Measurements from ENCODE around the gene SRGAP1.
"Not testable (repeated sequence)": the region's sequence is repeated elsewhere in the genome, so short reads cannot be mapped to it uniquely, and the experiment has no call there.

SRGAP1 gene

DNA sequence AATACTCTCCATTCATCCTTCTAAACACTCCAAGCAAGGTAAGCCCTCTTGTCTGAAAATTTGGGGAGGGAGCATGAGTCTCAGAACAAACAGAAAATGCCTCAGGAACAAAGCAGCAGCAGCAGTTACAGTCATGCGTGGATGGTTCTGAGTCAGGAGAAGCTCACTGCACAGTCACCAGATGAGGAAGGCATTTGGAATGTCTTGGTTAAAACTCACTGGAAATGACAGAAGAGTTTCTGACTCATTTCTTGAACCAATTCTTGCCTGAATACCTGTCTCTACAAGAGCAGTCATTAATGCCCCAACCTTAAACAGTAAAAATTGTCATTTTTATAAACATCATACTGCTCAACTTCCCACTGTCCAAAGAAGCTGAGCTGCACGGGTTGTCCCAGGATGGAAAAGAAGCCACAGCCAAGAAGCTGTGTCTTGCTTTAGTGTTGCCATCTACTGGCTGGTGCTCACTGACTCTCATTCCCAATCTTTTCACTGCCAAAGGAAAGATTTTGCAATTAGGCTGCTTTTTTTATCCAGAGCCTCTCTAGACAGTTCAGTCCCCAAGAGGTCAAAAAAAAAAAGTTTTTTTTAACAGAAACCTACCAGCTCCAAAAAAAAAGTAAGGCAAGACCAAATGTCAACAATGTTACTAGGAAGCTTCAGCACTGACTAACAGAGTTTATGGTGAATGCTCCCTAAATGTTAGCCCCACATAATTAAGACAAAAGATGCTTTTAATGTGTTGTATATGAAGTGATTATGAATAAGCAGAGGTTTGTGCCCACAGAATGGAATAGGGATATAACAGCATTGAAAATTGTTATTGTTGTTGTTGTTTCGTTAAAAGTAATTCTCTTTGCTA, 337.2 kb downstream of the SRGAP1 start:
- peak; percentile 42 for DNase-seq

DNA sequence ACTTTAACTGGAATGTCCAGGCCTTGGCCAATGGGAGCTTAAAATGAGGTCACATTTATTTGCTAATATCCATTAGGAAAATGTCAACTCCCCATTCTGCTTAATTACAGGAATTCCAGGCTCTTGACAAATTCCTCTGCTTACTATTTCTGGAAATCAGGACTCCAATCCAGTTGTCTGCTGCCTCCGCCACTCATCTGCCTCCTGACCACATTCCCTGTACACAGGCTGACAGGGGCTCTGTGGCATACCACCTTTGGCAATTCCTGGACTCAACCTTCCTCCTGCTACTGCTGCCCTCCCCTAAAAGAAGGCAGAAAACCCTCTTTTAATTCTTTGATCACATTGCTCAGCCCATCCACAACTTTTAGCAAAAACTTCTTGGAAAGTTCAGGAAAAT, 339.7 kb downstream of the SRGAP1 start:
- no peak for DNase-seq

GRCh38 chr12:64186789-64187188, 342.3 kb downstream of the SRGAP1 start:
- DNase-seq, result no peak

GRCh38 chr12:64187370-64187769, 342.9 kb downstream of the SRGAP1 start:
- DNase-seq, result no peak

- DNase-seq, result no peak
Measured at GRCh38 chr12:64187794-64188193, 343.3 kb downstream of the SRGAP1 start.

DNA sequence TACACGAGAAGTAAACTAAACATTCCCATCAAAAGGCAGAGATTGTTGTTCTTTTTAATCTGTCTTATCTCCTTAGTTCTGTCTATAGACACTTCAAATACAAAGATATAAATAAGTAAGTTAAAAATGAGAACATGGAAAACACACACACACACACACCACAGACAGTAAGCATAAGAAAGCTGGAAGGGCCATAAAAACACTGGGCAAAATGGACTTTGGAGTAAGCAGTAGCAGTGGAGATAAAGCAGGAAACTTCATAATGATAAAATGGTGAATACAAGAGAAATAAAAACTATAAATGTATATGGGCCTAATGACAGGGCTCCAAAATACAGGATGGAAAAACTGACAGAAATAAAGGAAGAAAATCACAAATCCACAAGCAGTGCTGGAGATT, 345.0 kb downstream of the SRGAP1 start:
- no peak for DNase-seq

- no peak for DNase-seq
Measured at GRCh38 chr12:64190140-64190539, 345.6 kb downstream of the SRGAP1 start.

DNA sequence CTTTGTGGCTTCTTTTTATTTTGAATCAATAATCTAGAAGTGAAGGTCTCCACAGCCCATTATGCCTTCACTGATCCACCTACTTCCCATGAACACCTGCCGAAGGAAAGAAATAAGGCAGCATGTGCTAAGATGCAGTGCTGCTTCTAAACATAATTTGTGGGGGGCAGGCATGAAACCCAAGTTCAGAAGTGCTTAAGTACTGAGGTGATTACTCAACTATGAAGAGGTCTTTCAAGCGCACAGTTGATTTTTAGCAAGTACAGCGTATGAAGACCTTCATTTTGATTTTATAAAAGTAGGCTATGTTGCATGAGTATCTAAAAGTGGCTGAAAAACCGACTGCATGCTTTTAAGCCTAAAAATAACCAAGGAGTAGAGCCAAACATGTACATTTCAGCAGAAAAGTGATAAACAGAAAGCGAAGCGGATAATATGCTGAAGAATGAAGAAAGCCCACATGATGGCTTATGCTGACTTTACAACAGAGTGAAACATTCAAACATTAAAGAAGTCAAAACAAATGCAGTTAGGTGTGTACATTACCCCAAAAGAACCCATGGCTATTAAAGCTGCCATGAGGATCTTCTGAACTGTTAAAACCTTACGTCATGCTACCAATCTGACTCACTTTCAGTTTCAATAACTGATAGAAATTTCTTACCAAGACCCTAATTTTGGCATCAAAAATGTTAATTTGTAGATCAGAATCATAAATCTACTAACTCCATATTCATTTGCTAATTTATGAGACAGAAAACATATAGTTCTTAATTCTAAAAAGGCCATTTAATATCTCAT, 348.3 kb downstream of the SRGAP1 start:
- no peak for DNase-seq

- DNase-seq, result no peak
Measured at GRCh38 chr12:64193931-64194330, 349.4 kb downstream of the SRGAP1 start.

DNA sequence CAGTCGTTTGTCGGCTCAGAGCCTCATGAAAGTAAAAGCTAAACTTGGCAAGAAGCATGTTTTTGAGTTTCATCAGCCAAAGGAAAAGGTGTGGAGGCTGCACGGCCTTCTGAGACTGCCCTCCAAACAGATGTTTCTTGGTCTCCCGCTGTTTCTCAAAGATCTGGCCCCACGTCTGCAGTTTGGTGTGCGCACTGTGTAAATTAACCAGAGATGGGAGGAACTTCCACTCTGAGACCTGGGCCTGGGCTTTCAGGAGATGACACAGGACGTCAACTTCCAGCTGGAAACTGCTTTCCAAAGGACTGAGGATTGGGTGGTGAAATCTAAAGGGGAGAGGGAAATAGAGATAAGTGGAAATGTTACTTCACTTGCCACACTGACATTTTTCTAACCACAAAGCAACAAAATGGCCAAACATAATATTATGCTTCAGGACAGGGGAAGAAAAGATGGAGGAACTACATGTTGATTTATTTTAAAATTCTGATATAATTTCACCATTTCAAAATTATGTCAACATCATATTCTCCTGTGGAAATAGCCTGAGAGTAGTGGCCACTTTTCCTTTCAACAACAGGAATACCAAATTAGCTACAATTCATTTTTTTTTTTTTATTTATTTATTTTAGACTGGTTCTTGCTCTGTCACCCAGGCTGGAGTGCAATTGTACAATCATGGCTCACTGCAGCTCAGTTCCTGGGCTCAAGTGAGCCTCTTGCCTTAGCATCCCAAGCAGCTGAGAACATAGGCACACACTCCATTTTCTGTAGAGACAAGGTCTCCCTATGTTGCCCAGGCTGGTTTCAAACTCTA, 350.0 kb downstream of the SRGAP1 start:
- DNase-seq, result no peak

DNA sequence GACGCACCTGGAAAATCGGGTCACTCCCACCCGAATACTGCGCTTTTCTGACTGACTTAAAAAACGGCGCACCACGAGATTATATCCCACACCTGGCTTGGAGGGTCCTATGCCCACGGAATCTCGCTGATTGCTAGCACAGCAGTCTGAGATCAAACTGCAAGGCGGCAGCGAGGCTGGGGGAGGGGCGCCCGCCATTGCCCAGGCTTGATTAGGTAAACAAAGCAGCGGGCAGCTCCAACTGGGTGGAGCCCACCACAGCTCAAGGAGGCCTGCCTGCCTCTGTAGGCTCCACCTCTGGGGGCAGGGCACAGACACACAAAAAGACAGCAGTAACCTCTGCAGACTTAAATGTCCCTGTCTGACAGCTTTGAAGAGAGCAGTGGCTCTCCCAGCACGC, 351.3 kb downstream of the SRGAP1 start:
- DNase-seq, result not testable (repeated sequence)

DNA sequence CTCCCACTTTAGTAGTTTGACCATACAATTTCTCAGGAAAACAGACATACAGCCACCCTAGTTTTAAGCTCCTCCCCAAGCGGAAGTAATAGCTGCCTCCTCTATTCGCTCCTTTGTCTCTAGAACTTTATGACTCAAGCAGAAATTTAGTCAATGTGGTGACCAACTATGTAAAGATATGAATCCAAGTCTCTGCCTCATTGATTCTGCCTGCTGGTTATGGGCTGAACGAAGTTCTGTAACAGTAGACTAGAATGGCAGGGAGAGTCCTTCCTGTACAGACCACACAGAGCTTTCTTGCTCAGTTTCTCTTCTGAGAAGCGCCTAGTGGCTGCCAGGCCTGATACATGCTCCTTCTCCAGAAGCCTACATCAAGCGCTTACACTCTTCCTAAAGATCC, 358.5 kb downstream of the SRGAP1 start:
- no peak for DNase-seq

DNA sequence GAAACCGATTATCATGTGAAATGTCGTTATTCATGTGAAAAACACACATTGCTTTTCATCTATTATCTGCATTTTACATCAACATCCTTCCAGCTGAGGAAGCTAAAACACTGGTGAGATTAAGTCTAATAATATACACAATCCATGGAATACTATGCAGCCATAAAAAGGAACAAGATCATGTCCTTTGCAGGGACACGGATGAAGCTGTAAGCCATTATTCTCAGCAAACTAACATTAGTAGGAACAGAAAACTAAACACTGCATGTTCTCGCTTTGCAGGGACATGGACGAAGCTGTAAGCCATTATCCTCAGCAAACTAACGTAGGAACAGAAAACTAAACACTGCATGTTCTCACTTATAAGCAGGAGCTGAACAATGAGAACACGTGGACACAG, 359.3 kb downstream of the SRGAP1 start:
- no peak for DNase-seq

DNA sequence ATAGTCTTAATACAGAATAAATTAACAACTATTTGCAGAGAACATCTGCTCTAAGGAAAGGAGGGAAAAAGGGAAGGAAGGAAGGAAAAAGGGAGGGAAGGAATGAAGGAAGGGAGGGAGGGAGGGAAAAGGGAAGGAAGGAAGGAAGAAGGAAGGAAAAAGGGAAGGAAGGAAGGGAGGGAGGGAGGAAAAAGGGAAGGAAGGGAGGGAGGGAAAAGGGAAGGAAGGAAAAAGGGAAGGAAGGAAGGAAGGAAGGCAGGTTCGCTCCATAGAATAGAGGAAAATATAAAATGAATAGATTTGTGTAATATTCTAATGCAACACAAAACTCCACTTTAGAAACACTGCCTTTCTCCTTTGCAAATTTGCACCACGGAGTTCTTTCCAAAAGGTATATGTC, 361.0 kb downstream of the SRGAP1 start:
- DNase-seq, result no peak

- no peak for DNase-seq
Measured at GRCh38 chr12:64207453-64207852, 363.0 kb downstream of the SRGAP1 start.

Data from NCI-H748 treated with DMSO at 0.1 percent for 48 hours (cell line).